ENCODE results near the gene PPP1R16B.

PPP1R16B gene

GRCh38 chr20:38874460-38875174, 69.1 kb downstream of the PPP1R16B start:
- FAIRE-seq (no peak), DNase-seq (ENCODE audit: low spot score) (no peak)

- no peak for FAIRE-seq
- DNase-seq (ENCODE audit: low spot score): no peak
Observed at GRCh38 chr20:38875175-38875993, 69.9 kb downstream of the PPP1R16B start.

- FAIRE-seq: no peak
- no peak for DNase-seq (ENCODE audit: low spot score)
Observed at GRCh38 chr20:38877483-38877882, 72.0 kb downstream of the PPP1R16B start.

- DNase-seq (ENCODE audit: low spot score): peak; percentile 69
- no peak for FAIRE-seq
Observed at GRCh38 chr20:38878866-38879265, 73.4 kb downstream of the PPP1R16B start.

- FAIRE-seq: no peak
Observed at GRCh38 chr20:38880952-38881735, 75.6 kb downstream of the PPP1R16B start.

GRCh38 chr20:38881806-38882440, 76.4 kb downstream of the PPP1R16B start:
- FAIRE-seq (no peak), DNase-seq (ENCODE audit: low spot score) (no peak)

More at GRCh38 chr20:38880952-38881735, 75.6 kb downstream of the PPP1R16B start:
- peak; percentile 52 for DNase-seq (ENCODE audit: low spot score)

GRCh38 chr20:38882600-38882999, 77.1 kb downstream of the PPP1R16B start:
- FAIRE-seq (no peak), DNase-seq (ENCODE audit: low spot score) (no peak)

GRCh38 chr20:38883081-38883980, 77.8 kb downstream of the PPP1R16B start:
- no peak for FAIRE-seq
- no peak for DNase-seq (ENCODE audit: low spot score)

GRCh38 chr20:38883981-38884733, 78.7 kb downstream of the PPP1R16B start:
- no peak for FAIRE-seq
- DNase-seq (ENCODE audit: low spot score): no peak

GRCh38 chr20:38885357-38885756, 79.9 kb downstream of the PPP1R16B start:
- DNase-seq (ENCODE audit: low spot score) (no peak), FAIRE-seq (no peak)

GRCh38 chr20:38888059-38888831, 82.7 kb downstream of the PPP1R16B start:
- DNase-seq (ENCODE audit: low spot score) (no peak), FAIRE-seq (no peak)

- no peak for FAIRE-seq
- DNase-seq (ENCODE audit: low spot score): no peak
Observed at GRCh38 chr20:38889050-38889449, 83.6 kb downstream of the PPP1R16B start.

- FAIRE-seq: no peak
- no peak for DNase-seq (ENCODE audit: low spot score)
Observed at GRCh38 chr20:38889792-38890496, 84.4 kb downstream of the PPP1R16B start.

- FAIRE-seq (no peak), DNase-seq (ENCODE audit: low spot score) (no peak)
Observed at GRCh38 chr20:38890497-38890818, 85.0 kb downstream of the PPP1R16B start.

- DNase-seq (ENCODE audit: low spot score) (no peak), FAIRE-seq (no peak)
Observed at GRCh38 chr20:38892091-38892981, 86.8 kb downstream of the PPP1R16B start.

- no peak for DNase-seq (ENCODE audit: low spot score)
- FAIRE-seq: no peak
Observed at GRCh38 chr20:38893056-38893564, 87.6 kb downstream of the PPP1R16B start.

- FAIRE-seq: peak; percentile 89
Observed at GRCh38 chr20:38893565-38894090, 88.1 kb downstream of the PPP1R16B start.

More at GRCh38 chr20:38893565-38894090, 88.1 kb downstream of the PPP1R16B start:
- peak; percentile 90 for DNase-seq (ENCODE audit: low spot score)

All from urothelium cell line (cell line).